ENCODE results near the gene CRYL1.

CRYL1 gene

DNA sequence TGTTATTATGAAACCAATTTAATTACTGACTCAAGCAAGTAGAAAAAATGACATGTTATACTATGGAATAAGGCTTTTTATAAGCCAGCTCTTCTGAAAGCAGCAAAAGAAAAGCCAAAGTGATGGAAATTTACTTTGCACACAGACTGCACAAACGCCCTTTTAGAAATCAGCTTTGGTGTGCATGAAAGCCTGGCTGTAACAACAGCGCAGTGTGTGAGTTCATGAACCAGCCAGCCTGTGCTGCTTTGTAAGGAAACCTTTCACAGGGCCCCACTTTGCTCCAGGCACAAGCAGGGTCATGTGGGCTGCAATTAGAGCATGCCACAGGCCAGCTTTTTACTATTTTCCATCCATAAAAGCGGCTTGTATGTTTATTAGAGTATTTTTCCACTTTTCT lies 27.7 kb upstream of the CRYL1 start:
- no peak for DNase-seq (ENCODE audit: extremely low read depth, low read depth)
- TF ChIP-seq, protein P1, sequence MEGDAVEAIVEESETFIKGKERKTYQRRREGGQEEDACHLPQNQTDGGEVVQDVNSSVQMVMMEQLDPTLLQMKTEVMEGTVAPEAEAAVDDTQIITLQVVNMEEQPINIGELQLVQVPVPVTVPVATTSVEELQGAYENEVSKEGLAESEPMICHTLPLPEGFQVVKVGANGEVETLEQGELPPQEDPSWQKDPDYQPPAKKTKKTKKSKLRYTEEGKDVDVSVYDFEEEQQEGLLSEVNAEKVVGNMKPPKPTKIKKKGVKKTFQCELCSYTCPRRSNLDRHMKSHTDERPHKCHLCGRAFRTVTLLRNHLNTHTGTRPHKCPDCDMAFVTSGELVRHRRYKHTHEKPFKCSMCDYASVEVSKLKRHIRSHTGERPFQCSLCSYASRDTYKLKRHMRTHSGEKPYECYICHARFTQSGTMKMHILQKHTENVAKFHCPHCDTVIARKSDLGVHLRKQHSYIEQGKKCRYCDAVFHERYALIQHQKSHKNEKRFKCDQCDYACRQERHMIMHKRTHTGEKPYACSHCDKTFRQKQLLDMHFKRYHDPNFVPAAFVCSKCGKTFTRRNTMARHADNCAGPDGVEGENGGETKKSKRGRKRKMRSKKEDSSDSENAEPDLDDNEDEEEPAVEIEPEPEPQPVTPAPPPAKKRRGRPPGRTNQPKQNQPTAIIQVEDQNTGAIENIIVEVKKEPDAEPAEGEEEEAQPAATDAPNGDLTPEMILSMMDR (IDR thresholded peaks at IDR 0.05; ENCODE audit: low read depth, low read length), result no peak

GRCh38 chr13:20550799-20551198 lies 25.1 kb upstream of the CRYL1 start:
- no peak for DNase-seq (ENCODE audit: extremely low read depth, low read depth)
- TF ChIP-seq, protein P1 (IDR thresholded peaks at IDR 0.05; ENCODE audit: low read depth, low read length), result no peak

- TF ChIP-seq, protein P1 (IDR thresholded peaks at IDR 0.05; ENCODE audit: low read depth, low read length), result no peak
- DNase-seq (ENCODE audit: extremely low read depth, low read depth), result no peak
Measured at GRCh38 chr13:20547479-20547908, 21.8 kb upstream of the CRYL1 start.

- DNase-seq (ENCODE audit: extremely low read depth, low read depth), result no peak
- TF ChIP-seq, protein P1 (IDR thresholded peaks at IDR 0.05; ENCODE audit: low read depth, low read length), result no peak
Measured at GRCh38 chr13:20546556-20546955, 20.9 kb upstream of the CRYL1 start.

DNA sequence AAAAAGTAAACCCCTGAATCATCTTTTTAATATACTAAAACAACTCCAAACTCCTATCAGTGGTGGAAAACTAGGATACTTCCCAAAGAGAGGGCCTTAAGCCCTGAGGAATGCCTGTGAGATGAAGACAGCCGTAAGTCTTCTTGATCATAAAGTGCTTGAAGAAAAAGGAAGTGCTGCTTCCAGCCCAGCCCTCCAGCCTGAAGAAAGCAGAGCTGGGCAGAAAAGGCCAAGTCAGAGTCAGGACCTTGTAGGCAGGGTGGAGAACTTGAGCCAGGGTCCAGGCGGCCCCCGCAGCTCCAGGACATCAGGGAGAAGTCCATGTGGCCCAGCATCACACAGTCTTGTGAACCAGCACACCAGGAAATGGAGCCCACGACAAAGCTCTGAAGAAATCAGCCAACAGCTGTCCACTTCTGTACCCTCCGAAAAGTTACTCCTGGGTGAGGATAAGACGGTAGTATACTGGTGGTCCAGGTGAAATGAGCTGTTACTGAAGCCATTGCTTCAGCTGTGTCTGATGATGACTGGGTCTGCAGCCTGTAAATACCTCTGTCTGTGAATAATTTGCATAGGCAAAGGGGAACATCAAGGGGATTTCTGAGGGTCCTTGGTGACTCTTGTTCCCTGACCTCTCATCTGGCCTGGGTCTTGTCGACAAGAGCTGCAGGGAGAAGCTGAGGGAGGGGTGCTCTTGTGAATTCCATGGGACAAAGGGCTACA lies 18.7 kb upstream of the CRYL1 start:
- TF ChIP-seq, protein P1 (IDR thresholded peaks at IDR 0.05; ENCODE audit: low read depth, low read length), result no peak
- DNase-seq (ENCODE audit: extremely low read depth, low read depth), result no peak

- TF ChIP-seq, protein P1 (IDR thresholded peaks at IDR 0.05; ENCODE audit: low read depth, low read length), result no peak
- no peak for DNase-seq (ENCODE audit: extremely low read depth, low read depth)
Measured at GRCh38 chr13:20536992-20537391, 11.3 kb upstream of the CRYL1 start.

DNA sequence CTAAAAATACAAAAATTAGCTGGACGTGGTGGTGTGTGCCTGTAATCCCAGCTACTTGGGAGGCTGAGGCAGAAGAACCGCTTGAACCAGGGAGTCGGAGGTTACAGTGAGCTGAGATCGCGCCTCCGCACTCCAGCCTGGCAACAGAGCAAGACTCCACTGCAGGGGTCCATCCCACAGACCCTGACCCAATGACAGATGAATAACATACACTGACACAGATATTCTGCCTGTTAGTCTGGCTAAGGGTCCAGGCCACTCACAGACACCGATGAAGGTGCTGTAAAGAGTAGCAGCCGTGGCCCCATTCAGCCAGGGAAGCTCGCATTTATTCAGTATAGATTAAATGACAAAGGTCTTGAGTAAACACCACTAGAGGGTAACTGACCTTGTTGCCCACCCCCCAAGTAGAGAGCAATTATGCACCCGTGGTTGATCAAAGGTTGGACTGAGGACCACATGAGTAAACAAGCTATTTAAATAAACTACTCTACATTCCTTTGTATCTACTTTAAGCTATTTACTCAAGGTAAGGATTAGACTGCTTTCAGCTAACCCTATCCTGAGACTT lies 8.5 kb upstream of the CRYL1 start:
- TF ChIP-seq, protein P1 (IDR thresholded peaks at IDR 0.05; ENCODE audit: low read depth, low read length), result no peak
- DNase-seq (ENCODE audit: extremely low read depth, low read depth), result no peak

All from AG09319 (cell line).